ENCODE results near the gene DCPS.

DCPS gene

GRCh38 chr11:126338346-126339055 is 34.6 kb downstream of the DCPS start:
- TF ChIP-seq CTCF (IDR thresholded peaks at IDR 0.05; ENCODE audit: low read depth, low read length), result no peak
- no peak overlapping the region for H3K4me3 ChIP-seq (ENCODE audit: low read depth, low read length)

- no peak for TF ChIP-seq CTCF (IDR thresholded peaks at IDR 0.05; ENCODE audit: low read depth, low read length)
- H3K4me3 ChIP-seq (ENCODE audit: low read depth, low read length), result no peak overlapping the region
Observed at GRCh38 chr11:126339073-126339862, 35.4 kb downstream of the DCPS start.

- TF ChIP-seq CTCF (IDR thresholded peaks at IDR 0.05; ENCODE audit: low read depth, low read length), result no peak
- no peak overlapping the region for H3K4me3 ChIP-seq (ENCODE audit: low read depth, low read length)
Observed at GRCh38 chr11:126339863-126340434, 36.1 kb downstream of the DCPS start.

GRCh38 chr11:126340960-126341606 is 37.2 kb downstream of the DCPS start:
- H3K4me3 ChIP-seq (ENCODE audit: low read depth, low read length), result no peak overlapping the region
- no peak for TF ChIP-seq CTCF (IDR thresholded peaks at IDR 0.05; ENCODE audit: low read depth, low read length)

GRCh38 chr11:126341760-126342161 is 37.9 kb downstream of the DCPS start:
- no peak for TF ChIP-seq CTCF (IDR thresholded peaks at IDR 0.05; ENCODE audit: low read depth, low read length)
- no peak overlapping the region for H3K4me3 ChIP-seq (ENCODE audit: low read depth, low read length)

- TF ChIP-seq CTCF (IDR thresholded peaks at IDR 0.05; ENCODE audit: low read depth, low read length), result no peak
Observed at GRCh38 chr11:126343051-126343450, 39.2 kb downstream of the DCPS start.

More at GRCh38 chr11:126343051-126343450, 39.2 kb downstream of the DCPS start:
- H3K4me3 ChIP-seq (ENCODE audit: low read depth, low read length), result no peak overlapping the region
